SK-N-SH (cell line): ENCODE measurements around the gene CDK6. TPM values are rescaled to one million over a fixed set of nuclear protein-coding genes. Genes with fewer than 3 reads are reported as not detected.

Experiments
- CTCF ChIA-PET: fragments of 300-600, 350-600 bp; formaldehyde crosslinking; extraction: SDS; loops from one replicate; lab custom pipeline; 2021; lab: Yijun Ruan, JAX
- POLR2A ChIA-PET: fragments of 350-600 bp; sonication (Branson Sonifier 250); formaldehyde crosslinking; extraction: SDS; loops from one replicate; lab custom pipeline; 2020; ENCODE audit warnings: antibody characterized with exemption, inconsistent platforms; lab: Yijun Ruan, JAX
- DNase-seq: peaks from one replicate; pipeline ENCODE4 v3.0.0; 2012
- H2AFZ ChIP-seq: fragments of 200-600 bp; sonication (generic); 2 replicates; pipeline ENCODE4 v1.8.1; 2016; ENCODE audit warnings: antibody characterized with exemption, mild to moderate bottlenecking, low read depth
- H3F3A ChIP-seq: fragments of 200-600 bp; sonication (generic); replicated peaks from 2 replicates; pipeline ENCODE3; 2016; ENCODE audit warnings: antibody characterized with exemption, mild to moderate bottlenecking; ENCODE audit not compliant: insufficient read depth
- H3K27ac ChIP-seq, 2 experiments: fragments of 200-500 bp in 1 of 2; fragments of 200-600 bp in 1 of 2; sonication (Bioruptor generic) in 1 of 2; sonication (generic), shearing (Covaris generic) in 1 of 2; 2 replicates each; pipeline versions ENCODE4 v1.5.1 to v1.6.1; 2014 to 2016; ENCODE audit warnings: low read depth in 2 of 2, inconsistent platforms in 1 of 2, low read length in 1 of 2, mild to moderate bottlenecking in 1 of 2, mixed read lengths in 1 of 2
- H3K27me3 ChIP-seq: fragments of 200-600 bp; sonication (generic), shearing (Covaris generic); 2 replicates; pipeline ENCODE4 v1.6.1; 2016; ENCODE audit warnings: mixed run types; ENCODE audit not compliant: insufficient read depth
- H3K36me3 ChIP-seq, 2 experiments: fragments of 200-500 bp in 1 of 2; fragments of 200-600 bp in 1 of 2; sonication (Bioruptor generic) in 1 of 2; sonication (generic) in 1 of 2; replicated peaks in 1 of 2; 2 replicates each; pipeline versions ENCODE3 to v1.5.1; 2014 to 2016; ENCODE audit warnings: low read length in 1 of 2, mild to moderate bottlenecking in 1 of 2; ENCODE audit not compliant: insufficient read depth in 2 of 2, control insufficient read depth in 1 of 2
- H3K4me1 ChIP-seq, 2 experiments: fragments of 200-500 bp in 1 of 2; fragments of 200-600 bp in 1 of 2; sonication (Bioruptor generic) in 1 of 2; sonication (generic), shearing (Covaris generic) in 1 of 2; 2 replicates each; pipeline versions ENCODE4 v1.5.1 to v1.6.1; 2014 to 2016; ENCODE audit warnings: low read depth in 1 of 2, low read length in 1 of 2, mixed run types in 1 of 2; ENCODE audit not compliant: insufficient read depth in 2 of 2, control insufficient read depth in 1 of 2
- H3K4me2 ChIP-seq: fragments of 200-600 bp; sonication (generic), shearing (Covaris generic); 2 replicates; pipeline ENCODE4 v1.6.1; 2017; ENCODE audit warnings: mixed run types
- H3K4me3 ChIP-seq, 2 experiments: fragments of 200-500 bp in 1 of 2; fragments of 200-600 bp in 1 of 2; sonication (Bioruptor generic) in 1 of 2; sonication (generic), shearing (Covaris generic) in 1 of 2; 2 replicates each; pipeline versions ENCODE4 v1.5.1 to v1.8.1; 2014 to 2016; ENCODE audit warnings: low read depth in 2 of 2, inconsistent platforms in 1 of 2, low read length in 1 of 2, mild to moderate bottlenecking in 1 of 2, mixed read lengths in 1 of 2, moderate library complexity in 1 of 2
- H3K79me2 ChIP-seq: fragments of 200-600 bp; sonication (generic); 2 replicates; pipeline ENCODE4 v1.8.1; 2017; ENCODE audit warnings: mild to moderate bottlenecking; ENCODE audit not compliant: insufficient read depth
- H3K9ac ChIP-seq: fragments of 200-600 bp; sonication (generic); 2 replicates; pipeline ENCODE4 v1.6.1; 2017; ENCODE audit warnings: mixed run types
- H3K9me2 ChIP-seq: fragments of 200-600 bp; sonication (generic); 2 replicates; pipeline ENCODE4 v1.6.1; 2017; ENCODE audit warnings: mixed run types
- H3K9me3 ChIP-seq: fragments of 200-600 bp; sonication (generic); 2 replicates; pipeline ENCODE4 v1.6.1; 2017; ENCODE audit warnings: mixed run types, mild to moderate bottlenecking, moderate library complexity
- H4K20me1 ChIP-seq: fragments of 200-600 bp; sonication (generic); 2 replicates; pipeline ENCODE4 v1.6.1; 2017; ENCODE audit warnings: mild to moderate bottlenecking, mixed run types; ENCODE audit not compliant: insufficient read depth
- CHD2 ChIP-seq: fragments of 150-350 bp; IDR thresholded peaks from 2 replicates; pipeline ENCODE4 v1.6.1; 2018; ENCODE audit warnings: low read length; ENCODE audit not compliant: partially characterized antibody
- ELF1 ChIP-seq: IDR thresholded peaks from 2 replicates; pipeline ENCODE4 v1.4.0; 2012
- EP300 ChIP-seq, 2 experiments: IDR thresholded peaks; 2 replicates each; pipeline versions ENCODE4 v1.4.0 to v1.6.1; 2012; ENCODE audit warnings: borderline replicate concordance in 1 of 2, low read depth in 1 of 2, low read length in 1 of 2
- EZH2phosphoT487 ChIP-seq: fragments of 200-600 bp; sonication (generic); IDR thresholded peaks from 2 replicates; pipeline ENCODE4 v1.6.1; 2017; ENCODE audit warnings: low read depth, mixed run types, mild to moderate bottlenecking, antibody characterized with exemption, moderate library complexity, borderline replicate concordance
- FOXM1 ChIP-seq: IDR thresholded peaks from 2 replicates; pipeline ENCODE4 v1.4.0; 2012; ENCODE audit warnings: low read depth, mild to moderate bottlenecking
- GABPA ChIP-seq: IDR thresholded peaks from 2 replicates; pipeline ENCODE4 v1.4.0; 2012; ENCODE audit warnings: low read depth, mild to moderate bottlenecking
- JUND ChIP-seq: IDR thresholded peaks from 2 replicates; pipeline ENCODE4 v1.4.0; 2012
- MEF2A ChIP-seq: IDR thresholded peaks from 2 replicates; pipeline ENCODE4 v1.4.0; 2012; ENCODE audit warnings: low read depth, borderline replicate concordance
- MXI1 ChIP-seq: IDR thresholded peaks from 2 replicates; pipeline ENCODE4 v1.6.1; 2012; ENCODE audit warnings: mild to moderate bottlenecking, low read depth, low read length, improper control_type of control experiment
- NFIC ChIP-seq: IDR thresholded peaks from 2 replicates; pipeline ENCODE4 v1.4.0; 2012; ENCODE audit warnings: borderline replicate concordance
- NRF1 ChIP-seq: IDR thresholded peaks from 2 replicates; pipeline ENCODE4 v1.6.1; 2012; ENCODE audit warnings: low read depth, mild to moderate bottlenecking, low read length
- POLR2AphosphoS5 ChIP-seq: IDR thresholded peaks from 2 replicates; pipeline ENCODE4 v1.6.1; 2012; ENCODE audit warnings: low read depth, low read length
- RFX5 ChIP-seq: IDR thresholded peaks from 2 replicates; pipeline ENCODE4 v1.6.1; 2012; ENCODE audit warnings: mild to moderate bottlenecking, improper control_type of control experiment, low read length
- SIN3A ChIP-seq: IDR thresholded peaks from 2 replicates; pipeline ENCODE4 v1.6.1; 2012; ENCODE audit warnings: low read depth, mild to moderate bottlenecking, low read length, moderate library complexity, borderline replicate concordance
- SMC3 ChIP-seq: IDR thresholded peaks from 2 replicates; pipeline ENCODE4 v1.6.1; 2012; ENCODE audit warnings: low read depth, low read length, improper control_type of control experiment
- TAF1 ChIP-seq: IDR thresholded peaks from 2 replicates; pipeline ENCODE4 v1.6.1; 2012; ENCODE audit warnings: low read depth, mild to moderate bottlenecking, low read length, moderate library complexity, borderline replicate concordance
- TEAD4 ChIP-seq: IDR thresholded peaks from 2 replicates; pipeline ENCODE4 v1.4.0; 2012; ENCODE audit warnings: mild to moderate bottlenecking, borderline replicate concordance; ENCODE audit not compliant: insufficient read depth
- WGBS: methylation state at CpG from one replicate; pipeline ENCODE4 v1.1.6; 2017; ENCODE audit warnings: low lambda C conversion rate; 5-methylcytosine and 5-hydroxymethylcytosine counted together
- polyA plus RNA-seq, 3 experiments: library from polyadenylated mRNA; depleted of rRNA; stranded (reverse); fragments of >200 nt; gene quantifications; 2 replicates each; pipeline ENCODE4 v1.2.3, GENCODE V29; 2012
- TF ChIP-seq, protein P1 (sequence below): fragments of 150-350 bp; IDR thresholded peaks from 2 replicates; pipeline ENCODE4 v1.6.1; 2017; ENCODE audit warnings: antibody characterized with exemption, low read length, low read depth, borderline replicate concordance
- TF ChIP-seq, protein P2 (sequence below): IDR thresholded peaks from 2 replicates; pipeline ENCODE4 v1.4.0; 2012; ENCODE audit warnings: low read depth
- TF ChIP-seq, protein P3 (sequence below): IDR thresholded peaks from 2 replicates; pipeline ENCODE4 v1.4.0; 2012; ENCODE audit warnings: low read depth, borderline replicate concordance

Gene CDK6
- polyA plus RNA-seq, 1 of the 3 experiments (the other 2 are of a cell fraction): 30.3 TPM

DNA sequence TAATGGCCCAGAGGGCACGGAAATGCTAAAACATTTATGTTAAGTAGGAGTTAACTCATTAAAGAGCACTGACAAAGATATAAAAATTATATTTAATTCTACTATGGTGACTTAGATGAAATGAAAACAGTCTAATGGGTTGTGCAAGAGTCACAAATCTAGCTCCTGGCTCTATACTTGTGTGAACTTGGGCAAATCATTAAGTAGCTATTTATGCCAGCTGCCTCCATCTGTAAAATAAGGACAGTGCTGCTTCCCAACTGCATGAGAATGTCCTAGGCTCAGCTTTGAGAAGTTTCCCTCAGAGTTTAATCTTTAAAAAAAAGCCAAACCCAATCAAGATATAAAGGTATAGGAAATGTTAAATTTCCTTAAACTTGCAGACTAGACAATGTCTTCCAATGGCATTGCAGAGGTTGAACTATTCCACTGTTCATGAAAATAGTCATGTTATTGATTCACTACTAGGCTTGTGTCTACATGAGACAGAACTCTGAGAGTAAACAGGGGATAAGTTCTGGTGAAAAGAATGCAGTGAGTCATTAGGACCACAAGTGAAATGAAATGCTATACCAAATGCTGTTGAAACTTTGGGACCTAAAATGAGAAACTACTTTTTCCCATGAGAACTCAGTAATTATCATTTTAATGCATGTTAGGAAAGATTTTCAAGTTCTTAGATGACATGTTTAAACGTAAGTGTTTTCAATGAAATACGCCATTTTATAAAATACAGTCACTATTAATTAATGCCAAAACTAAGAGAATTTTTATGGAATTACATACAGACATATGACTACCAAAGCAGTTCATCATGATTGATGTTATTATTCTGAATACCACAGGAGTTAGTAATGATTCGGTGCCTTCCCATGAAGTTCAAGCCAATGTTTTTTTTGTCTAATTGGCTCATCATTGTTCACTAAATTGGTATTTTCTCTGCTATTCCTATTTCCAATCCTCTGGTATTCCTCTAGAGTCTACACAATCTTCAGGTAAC is 84.2 kb downstream of the CDK6 start (continued):
- TF ChIP-seq, protein P1, sequence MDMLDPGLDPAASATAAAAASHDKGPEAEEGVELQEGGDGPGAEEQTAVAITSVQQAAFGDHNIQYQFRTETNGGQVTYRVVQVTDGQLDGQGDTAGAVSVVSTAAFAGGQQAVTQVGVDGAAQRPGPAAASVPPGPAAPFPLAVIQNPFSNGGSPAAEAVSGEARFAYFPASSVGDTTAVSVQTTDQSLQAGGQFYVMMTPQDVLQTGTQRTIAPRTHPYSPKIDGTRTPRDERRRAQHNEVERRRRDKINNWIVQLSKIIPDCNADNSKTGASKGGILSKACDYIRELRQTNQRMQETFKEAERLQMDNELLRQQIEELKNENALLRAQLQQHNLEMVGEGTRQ: no peak
- TF ChIP-seq POLR2AphosphoS5: peak; percentile 77; the same call in 1 of the 2 replicates
- no peak for TF ChIP-seq SMC3
- no peak for TF ChIP-seq RFX5
- no peak for TF ChIP-seq EZH2phosphoT487
- peak; percentile 90 for TF ChIP-seq TEAD4
- TF ChIP-seq JUND: peak; percentile 80
- TF ChIP-seq, protein P2, sequence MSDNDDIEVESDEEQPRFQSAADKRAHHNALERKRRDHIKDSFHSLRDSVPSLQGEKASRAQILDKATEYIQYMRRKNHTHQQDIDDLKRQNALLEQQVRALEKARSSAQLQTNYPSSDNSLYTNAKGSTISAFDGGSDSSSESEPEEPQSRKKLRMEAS: peak; percentile 61; the same call in 1 of the 2 replicates
- no peak; the same call in 1 of the 2 replicates for TF ChIP-seq MEF2A
- no peak for TF ChIP-seq NRF1
- TF ChIP-seq MXI1: no peak
- TF ChIP-seq FOXM1: peak; percentile 54; the same call in 1 of the 2 replicates
- no peak for TF ChIP-seq GABPA

DNA sequence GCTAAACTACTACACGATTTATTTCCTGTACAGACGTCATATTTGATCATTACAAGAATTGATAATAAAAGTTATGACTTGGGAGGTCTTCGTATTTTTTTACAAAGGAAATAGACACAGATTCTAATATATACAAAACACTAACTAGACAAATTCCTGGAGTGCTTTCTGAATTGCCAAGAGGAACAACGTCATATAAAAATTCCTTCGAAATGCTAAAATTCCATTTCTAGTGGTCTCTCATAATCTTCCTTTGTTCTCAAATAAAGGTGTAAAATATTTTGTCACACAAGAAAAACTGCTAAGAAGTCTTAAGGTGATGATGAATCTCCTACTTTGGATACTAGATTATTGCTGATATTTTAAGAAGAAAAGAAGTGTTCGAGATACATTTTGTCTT is 85.4 kb downstream of the CDK6 start:
- Histone ChIP-seq H4K20me1 (no peaks in the 10 kb centered on the region), H2AFZ (no peak overlapping the region), H3F3A (peaks cover 63% of the 10 kb centered on the region), H3K36me3 (peaks cover 15 to 41% of the 10 kb centered on the region in 2 experiments), H3K4me3 (no peak overlapping the region), H3K9me3 (no peaks in the 10 kb centered on the region), H3K27me3 (no peaks in the 10 kb centered on the region), H3K27ac (peak overlapping the region; percentile 61 to 98; a peak in 3 of 4 replicates), H3K9me2 (no peaks in the 10 kb centered on the region), H3K4me2 (no peak overlapping the region; the same call in 1 of the 2 replicates), H3K4me1 (peaks cover 27 to 51% of the 10 kb centered on the region in 2 experiments), H3K79me2 (peaks cover 88% of the 10 kb centered on the region), H3K9ac (peak overlapping the region; percentile 15; the same call in 1 of the 2 replicates)
- 81% methylated on average over 6 of the region's 6 CpGs for WGBS
- TF ChIP-seq MEF2A (no peak), CHD2 (no peak), SMC3 (no peak), TAF1 (no peak), SIN3A (no peak), GABPA (no peak), ELF1 (no peak), NFIC (no peak), POLR2AphosphoS5 (no peak), EP300 (IDR thresholded peaks at IDR 0.05; ENCODE audit: borderline replicate concordance in 1 of 2, low read depth in 1 of 2, low read length in 1 of 2) (no peak)
- TF ChIP-seq, protein P1: no peak
- TF ChIP-seq, protein P3, sequence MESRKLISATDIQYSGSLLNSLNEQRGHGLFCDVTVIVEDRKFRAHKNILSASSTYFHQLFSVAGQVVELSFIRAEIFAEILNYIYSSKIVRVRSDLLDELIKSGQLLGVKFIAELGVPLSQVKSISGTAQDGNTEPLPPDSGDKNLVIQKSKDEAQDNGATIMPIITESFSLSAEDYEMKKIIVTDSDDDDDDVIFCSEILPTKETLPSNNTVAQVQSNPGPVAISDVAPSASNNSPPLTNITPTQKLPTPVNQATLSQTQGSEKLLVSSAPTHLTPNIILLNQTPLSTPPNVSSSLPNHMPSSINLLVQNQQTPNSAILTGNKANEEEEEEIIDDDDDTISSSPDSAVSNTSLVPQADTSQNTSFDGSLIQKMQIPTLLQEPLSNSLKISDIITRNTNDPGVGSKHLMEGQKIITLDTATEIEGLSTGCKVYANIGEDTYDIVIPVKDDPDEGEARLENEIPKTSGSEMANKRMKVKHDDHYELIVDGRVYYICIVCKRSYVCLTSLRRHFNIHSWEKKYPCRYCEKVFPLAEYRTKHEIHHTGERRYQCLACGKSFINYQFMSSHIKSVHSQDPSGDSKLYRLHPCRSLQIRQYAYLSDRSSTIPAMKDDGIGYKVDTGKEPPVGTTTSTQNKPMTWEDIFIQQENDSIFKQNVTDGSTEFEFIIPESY: no peak
- ChIA-PET POLR2A (no interaction called here), CTCF (no interaction called here)
- no peak for DNase-seq
